HG03521 (cell line): ENCODE data around the gene DESI2.

Experiments
- ATAC-seq: cut with Tn5 transposase; IDR thresholded peaks from one replicate; pipeline ENCODE4 v1.9.1; 2021; ENCODE audit warnings: mild to moderate bottlenecking, moderate library complexity; ENCODE audit not compliant: unreplicated experiment

The DESI2 gene

GRCh38 chr1:244751271-244751895 lies 98.5 kb downstream of the DESI2 start:
- no peak for ATAC-seq

- ATAC-seq: no peak
These were observed 102.7 kb downstream of the DESI2 start for GRCh38 chr1:244755673-244756072.

GRCh38 chr1:244757091-244757939 lies 104.4 kb downstream of the DESI2 start:
- no peak for ATAC-seq
